ENCODE data around the gene PICK1. TPM values are rescaled to one million over a fixed set of nuclear protein-coding genes. Genes with fewer than 3 reads are reported as not detected.
"Not testable (repeated sequence)": the region's sequence is repeated elsewhere in the genome, so short reads cannot be mapped to it uniquely, and the experiment has no call there.

The PICK1 gene
- polyA plus RNA-seq, 3 donors, result 26.6 to 32.0 (median 28.1) TPM

- no peak for DNase-seq (ENCODE audit: low read depth in 3 of 3, low spot score in 2 of 3)
These were observed 16.2 kb downstream of the PICK1 start for GRCh38 chr22:38073150-38074130.

- DNase-seq (ENCODE audit: low read depth in 3 of 3, low spot score in 2 of 3), result no peak
These were observed 17.2 kb downstream of the PICK1 start for GRCh38 chr22:38074181-38075104.

- no peak for DNase-seq (ENCODE audit: low read depth in 3 of 3, low spot score in 2 of 3)
These were observed 18.1 kb downstream of the PICK1 start for GRCh38 chr22:38075105-38075825.

GRCh38 chr22:38075961-38076360 lies 18.8 kb downstream of the PICK1 start:
- DNase-seq (ENCODE audit: low read depth in 3 of 3, low spot score in 2 of 3), result no peak

DNA sequence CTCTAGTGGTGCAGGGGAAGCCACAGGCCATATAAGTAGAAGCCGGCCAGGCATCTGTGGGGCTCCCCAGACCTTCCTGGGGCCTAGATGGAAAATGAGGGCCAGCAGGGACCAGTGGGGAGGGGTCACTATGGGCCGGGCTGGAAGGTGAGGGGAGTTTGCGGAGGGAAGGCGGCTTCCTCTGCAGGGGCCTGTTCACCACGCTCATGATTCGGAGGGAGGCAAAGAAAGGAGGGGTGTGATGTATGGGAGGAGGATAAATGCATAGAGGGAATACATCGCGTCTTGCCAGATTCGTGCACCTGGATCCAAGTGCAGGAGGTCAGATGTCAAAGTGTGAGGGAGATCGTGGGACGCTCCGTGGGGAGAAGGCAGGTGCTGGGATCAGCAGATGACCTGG lies 19.9 kb downstream of the PICK1 start:
- DNase-seq (ENCODE audit: low read depth in 3 of 3, low spot score in 2 of 3), result no peak

GRCh38 chr22:38077595-38077994 lies 20.4 kb downstream of the PICK1 start:
- DNase-seq (ENCODE audit: low read depth in 3 of 3, low spot score in 2 of 3), result no peak

- DNase-seq (ENCODE audit: low read depth in 3 of 3, low spot score in 2 of 3), result no peak
These were observed 21.0 kb downstream of the PICK1 start for GRCh38 chr22:38078046-38078840.

GRCh38 chr22:38079208-38079607 lies 22.0 kb downstream of the PICK1 start:
- not testable (repeated sequence) for DNase-seq (ENCODE audit: low read depth in 3 of 3, low spot score in 2 of 3)

DNA sequence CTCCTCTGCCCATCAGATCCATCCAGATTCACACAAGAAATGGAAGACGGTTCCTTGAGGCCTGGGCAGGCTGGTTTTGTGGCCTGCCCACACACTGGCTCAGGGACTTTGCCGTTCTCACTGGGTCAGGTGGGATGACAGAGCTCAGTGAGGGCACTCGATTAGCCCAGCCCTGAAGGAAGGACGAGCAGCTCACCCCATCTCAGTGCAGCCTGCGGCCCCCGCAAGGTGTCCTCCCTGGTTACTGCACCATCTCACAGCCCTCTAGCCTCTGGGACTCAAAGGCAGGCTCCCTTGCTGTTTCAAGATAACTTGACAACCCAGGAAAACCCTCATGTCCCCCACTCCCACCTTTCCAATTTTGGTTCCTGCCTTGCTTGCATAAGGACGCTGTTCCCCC lies 22.6 kb downstream of the PICK1 start:
- DNase-seq (ENCODE audit: low read depth in 3 of 3, low spot score in 2 of 3), result no peak

DNA sequence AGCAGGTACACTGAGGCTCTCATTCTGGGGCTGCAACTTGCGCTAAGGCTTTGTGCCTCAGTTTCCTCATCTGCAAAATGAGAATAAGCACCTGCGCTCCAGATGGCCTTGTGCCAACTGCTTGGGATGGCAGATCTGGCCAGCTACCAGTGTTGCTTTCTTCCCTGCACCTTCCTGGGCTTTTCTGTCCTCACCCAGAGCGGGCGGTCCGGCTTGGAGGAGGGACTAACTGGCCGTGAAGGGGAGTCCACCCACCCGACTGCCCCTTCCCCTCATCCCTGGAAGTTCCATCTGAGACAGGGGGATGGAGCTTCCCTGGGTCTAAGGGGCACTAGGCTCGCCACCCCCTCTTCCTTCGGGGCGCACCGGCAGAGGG lies 23.3 kb downstream of the PICK1 start:
- DNase-seq (ENCODE audit: low read depth in 3 of 3, low spot score in 2 of 3), result no peak

GRCh38 chr22:38080850-38081635 lies 23.8 kb downstream of the PICK1 start:
- DNase-seq (ENCODE audit: low read depth in 3 of 3, low spot score in 2 of 3), result no peak

DNA sequence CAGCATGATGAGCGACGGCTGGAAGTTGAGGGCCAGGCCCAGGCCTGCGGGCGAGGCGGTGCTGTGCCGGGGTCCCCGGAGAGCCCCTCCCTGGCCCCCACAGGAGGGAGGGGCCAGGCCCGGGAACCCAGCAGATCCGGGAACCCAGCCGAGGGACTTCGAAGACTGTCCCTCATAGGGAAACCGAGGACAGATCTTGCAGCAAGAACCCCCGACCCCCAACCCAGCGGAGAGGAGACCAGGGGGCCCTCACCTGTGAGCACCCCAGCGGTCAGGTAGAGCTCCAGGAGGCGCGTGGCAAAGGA lies 24.4 kb downstream of the PICK1 start:
- no peak for DNase-seq (ENCODE audit: low read depth in 3 of 3, low spot score in 2 of 3)

DNA sequence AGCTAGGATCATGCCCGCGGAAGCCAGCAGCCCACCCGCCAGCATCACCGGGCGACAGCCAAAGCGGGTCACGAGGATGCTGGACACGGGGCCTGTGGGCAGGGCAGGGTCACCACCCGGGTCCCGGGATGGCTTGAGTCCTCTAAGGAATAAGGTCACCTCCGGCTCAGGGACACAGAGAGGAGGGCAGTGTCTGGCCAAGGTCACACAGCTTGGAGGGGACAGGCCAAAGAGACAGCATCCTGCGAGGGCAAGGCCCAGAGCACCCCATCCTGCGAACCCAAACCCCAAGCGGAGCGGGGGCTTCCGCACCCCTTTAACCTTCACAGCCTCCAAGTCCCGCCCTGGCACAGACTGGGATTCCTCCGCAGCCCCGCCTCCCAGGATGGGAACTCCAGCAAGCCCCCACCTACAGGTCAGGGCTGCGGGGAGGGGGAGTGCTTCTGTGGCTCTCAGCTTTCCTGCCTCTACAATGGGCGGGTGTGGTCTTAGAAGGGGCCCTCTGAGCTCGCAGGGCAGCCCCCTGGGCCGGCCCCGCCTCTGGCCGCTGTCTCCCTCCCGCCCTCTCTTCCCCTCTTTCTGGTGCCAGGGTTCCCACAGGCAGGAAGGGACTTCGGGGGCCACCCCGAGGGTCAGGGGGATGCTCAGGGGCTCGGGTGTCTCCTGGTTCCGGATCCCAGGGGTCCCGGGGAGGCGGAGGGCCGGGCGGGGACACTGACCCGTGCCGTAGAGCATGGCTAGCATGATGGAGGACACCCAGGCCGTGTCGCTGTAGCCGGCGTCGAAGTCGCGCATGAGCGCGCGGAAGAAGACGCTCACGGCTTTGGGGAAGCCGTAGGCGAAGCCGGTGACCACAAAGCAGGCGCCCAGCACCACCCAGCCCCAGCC lies 25.0 kb downstream of the PICK1 start:
- no peak for DNase-seq (ENCODE audit: low read depth in 3 of 3, low spot score in 2 of 3)

DNA sequence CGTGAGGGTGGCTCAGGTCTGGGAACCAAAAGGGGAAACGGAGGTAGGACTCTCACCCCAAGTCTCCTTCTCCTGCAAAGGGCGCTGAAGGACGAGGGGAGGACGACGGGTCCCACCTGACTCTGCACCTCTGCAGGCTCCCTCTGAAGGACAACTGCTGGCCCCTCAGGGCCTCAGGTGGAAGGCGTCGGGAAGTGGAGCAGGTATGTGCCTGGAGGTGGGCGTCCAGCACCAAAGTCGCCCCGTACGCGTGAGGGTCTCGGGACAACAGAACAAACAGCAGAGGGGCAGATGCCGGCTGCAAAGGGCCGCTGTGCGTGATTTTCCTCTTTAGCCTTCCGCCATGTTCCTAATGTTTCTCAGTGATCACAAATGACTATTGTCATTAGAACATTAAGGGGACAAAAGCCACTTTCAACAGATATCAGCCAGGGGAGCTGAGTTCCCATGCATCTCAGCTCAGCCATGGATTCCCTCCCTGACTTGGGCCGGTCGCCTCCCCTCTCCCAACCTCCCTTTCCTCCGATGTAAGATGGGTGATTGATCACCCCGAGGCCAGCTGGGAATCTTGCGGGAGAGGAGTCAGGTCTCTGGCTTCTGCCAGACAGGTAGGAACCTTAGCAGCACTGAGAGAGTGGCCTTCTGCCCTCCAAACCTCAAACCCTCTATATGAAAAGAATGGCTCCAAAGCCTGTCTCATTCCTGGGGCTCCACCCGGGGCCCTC lies 25.9 kb downstream of the PICK1 start:
- no peak for DNase-seq (ENCODE audit: low read depth in 3 of 3, low spot score in 2 of 3)

- no peak for DNase-seq (ENCODE audit: low read depth in 3 of 3, low spot score in 2 of 3)
These were observed 26.9 kb downstream of the PICK1 start, which contains the start of gene SLC16A8 for GRCh38 chr22:38083931-38084631. TSS of gene SLC16A8 (minus strand) at chr22:38084184. CDS start at chr22:38082873, 1,311 bp downstream.

DNA sequence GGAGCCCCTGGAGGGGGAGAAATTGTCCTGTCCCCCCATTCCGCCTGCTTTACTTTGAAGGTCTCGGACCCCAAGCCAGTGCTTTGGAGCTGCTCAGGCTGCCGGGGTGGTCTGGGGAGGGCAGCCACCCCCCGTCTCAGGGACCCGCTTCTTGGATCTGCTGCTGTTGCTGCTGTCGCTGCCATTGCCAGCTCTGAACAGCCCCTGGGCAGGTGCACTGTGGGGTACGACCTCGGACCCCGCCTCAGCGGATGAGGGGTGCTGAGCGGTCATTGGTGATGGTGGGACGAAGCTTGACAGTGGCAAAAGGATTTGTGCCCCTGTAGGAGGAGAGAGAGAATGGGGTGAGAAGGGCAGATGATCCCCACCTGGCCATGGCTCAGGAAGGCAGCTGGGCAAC lies 27.9 kb downstream of the PICK1 start:
- no peak for DNase-seq (ENCODE audit: low read depth in 3 of 3, low spot score in 2 of 3)

DNA sequence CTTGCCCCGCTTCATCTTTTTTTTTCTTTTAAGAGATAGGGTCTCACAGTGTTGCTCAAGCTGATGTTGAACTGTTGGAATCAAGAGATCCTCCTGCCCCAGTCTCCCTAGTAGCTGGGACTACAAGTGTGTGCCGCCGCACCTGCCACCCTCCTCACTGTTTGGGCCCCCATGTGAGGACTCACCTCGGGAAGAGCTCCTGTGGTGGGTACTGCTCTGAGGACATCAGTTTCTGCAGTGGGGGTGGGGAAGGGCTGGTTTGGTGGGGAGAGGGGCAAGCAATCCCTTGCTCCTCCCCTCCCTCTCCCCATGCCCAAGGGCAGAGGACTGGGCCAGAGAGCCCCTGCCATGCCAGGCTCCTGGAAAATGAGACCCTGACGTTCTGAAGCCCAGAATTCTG lies 28.3 kb downstream of the PICK1 start:
- no peak for DNase-seq (ENCODE audit: low read depth in 3 of 3, low spot score in 2 of 3)
